GM12878 (cell line): ENCODE data around the gene RNU6-9. TPM values are rescaled to one million over a fixed set of nuclear protein-coding genes. Genes with fewer than 3 reads are reported as not detected.

ENCODE experiments used
- BHLHE40 ChIP-seq, 2 experiments: fragments of 450-650 bp in 1 of 2; IDR thresholded peaks; 2 replicates each; pipeline ENCODE4 v1.6.1; 2011 to 2017; ENCODE audit warnings: low read depth in 2 of 2, borderline replicate concordance in 1 of 2, improper control_type of control experiment in 1 of 2, low read length in 1 of 2, mild to moderate bottlenecking in 1 of 2
- CHD4 ChIP-seq: fragments of 200-600 bp; sonication (generic); IDR thresholded peaks from 2 replicates; pipeline ENCODE4 v1.6.1; 2016; ENCODE audit warnings: mild to moderate bottlenecking
- EP300 ChIP-seq, 2 experiments: fragments of 150-350 bp in 1 of 2; IDR thresholded peaks; 2 replicates each; pipeline ENCODE4 v1.6.1; 2011 to 2012; ENCODE audit warnings: low read depth in 2 of 2, low read length in 2 of 2, borderline replicate concordance in 1 of 2, improper control_type of control experiment in 1 of 2, inconsistent platforms in 1 of 2; ENCODE audit not compliant: control insufficient read depth in 1 of 2
- GABPA ChIP-seq: IDR thresholded peaks from 2 replicates; pipeline ENCODE4 v1.6.1; 2014; ENCODE audit warnings: antibody characterized with exemption, low read depth, mild to moderate bottlenecking, inconsistent platforms
- HCFC1 ChIP-seq: fragments of 150-350 bp; IDR thresholded peaks from 2 replicates; pipeline ENCODE4 v1.6.1; 2014; ENCODE audit warnings: low read length
- KDM1A ChIP-seq: fragments of 200-600 bp; sonication (generic); IDR thresholded peaks from 2 replicates; pipeline ENCODE4 v1.6.1; 2016; ENCODE audit warnings: borderline replicate concordance
- MEF2A ChIP-seq: IDR thresholded peaks from 2 replicates; pipeline ENCODE4 v1.6.1; 2011; ENCODE audit warnings: low read depth, mild to moderate bottlenecking, low read length, moderate library complexity; ENCODE audit not compliant: insufficient read depth
- NR2F1 ChIP-seq: fragments of 450-650 bp; conservative IDR thresholded peaks from 2 replicates; pipeline ENCODE4 v1.6.1; 2017; ENCODE audit warnings: mild to moderate bottlenecking
- NRF1 ChIP-seq: conservative IDR thresholded peaks from 2 replicates; pipeline ENCODE4 v1.6.1; 2011; ENCODE audit warnings: mild to moderate bottlenecking, low read depth, low read length, improper control_type of control experiment
- PML ChIP-seq: IDR thresholded peaks from 2 replicates; pipeline ENCODE4 v1.6.1; 2012; ENCODE audit warnings: low read length, inconsistent platforms
- POLR2A ChIP-seq: IDR thresholded peaks from 2 replicates; pipeline ENCODE4 v1.6.1; 2011; ENCODE audit warnings: low read depth, mild to moderate bottlenecking, low read length
- RUNX3 ChIP-seq: IDR thresholded peaks from 2 replicates; pipeline ENCODE4 v1.6.1; 2012; ENCODE audit warnings: low read length, inconsistent platforms
- SIX5 ChIP-seq: IDR thresholded peaks from 2 replicates; pipeline ENCODE4 v1.6.1; 2011; ENCODE audit warnings: mild to moderate bottlenecking, low read depth, low read length, moderate library complexity; ENCODE audit not compliant: severe bottlenecking
- SMARCA5 ChIP-seq: fragments of 450-650 bp; IDR thresholded peaks from 2 replicates; pipeline ENCODE4 v1.6.1; 2017; ENCODE audit warnings: mild to moderate bottlenecking
- SREBF2 ChIP-seq: IDR thresholded peaks from 2 replicates; pipeline ENCODE4 v1.6.1; 2012; ENCODE audit warnings: mild to moderate bottlenecking, low read length
- STAT3 ChIP-seq: IDR thresholded peaks from 2 replicates; pipeline ENCODE4 v1.6.1; 2011; ENCODE audit warnings: low read depth, low read length, improper control_type of control experiment
- TCF12 ChIP-seq: IDR thresholded peaks from 2 replicates; pipeline ENCODE4 v1.6.1; 2011; ENCODE audit warnings: low read depth, mild to moderate bottlenecking, low read length
- ZNF24 ChIP-seq: fragments of 450-650 bp; IDR thresholded peaks from 2 replicates; pipeline ENCODE4 v1.6.1; 2017; ENCODE audit warnings: antibody characterized with exemption, mild to moderate bottlenecking
- polyA plus RNA-seq, 11 experiments: library from polyadenylated mRNA; depleted of rRNA in 4 of 11; unstranded in 6 of 11; stranded (reverse) in 5 of 11; fragments of >200 nt; fragmentation: Nextera tagmentation in 4 of 11; fragmentation: Illumina TruSeq in 1 of 11; extraction: Ambion mirVana in 4 of 11; extraction: Trizol in 1 of 11; gene quantifications; 1 replicate in 1 of 11; 2 replicates in 10 of 11; pipeline versions ENCODE4 v1.2.1 to v1.2.3, GENCODE V29; 2011 to 2016; ENCODE audit warnings: inconsistent platforms in 2 of 11, missing spikeins in 2 of 11, low read depth in 1 of 11
- total RNA-seq, 4 experiments: library from RNA; depleted of rRNA in 3 of 4; stranded (reverse); fragments of >200 nt in 3 of 4; fragmentation: Illumina TruSeq in 1 of 4; extraction: Trizol in 1 of 4; gene quantifications; 2 replicates each; pipeline versions ENCODE4 v1.2.1 to v1.2.3, GENCODE V29; 2013 to 2021
- TF ChIP-seq, protein P1 (sequence below): IDR thresholded peaks from 2 replicates; pipeline ENCODE4 v1.6.1; 2012; ENCODE audit warnings: improper control_type of control experiment, low read depth, low read length; ENCODE audit not compliant: insufficient replicate concordance
- TF ChIP-seq, protein P2 (sequence below): IDR thresholded peaks from 2 replicates; pipeline ENCODE4 v1.6.1; 2012; ENCODE audit warnings: low read depth, low read length, improper control_type of control experiment
- TF ChIP-seq, protein P3 (sequence below): fragments of 450-650 bp; conservative IDR thresholded peaks from 2 replicates; pipeline ENCODE4 v1.6.1; 2017; ENCODE audit warnings: mild to moderate bottlenecking, moderate library complexity
- TF ChIP-seq, protein P4 (sequence below): IDR thresholded peaks from 2 replicates; pipeline ENCODE4 v1.6.1; 2011; ENCODE audit warnings: borderline replicate concordance, low read depth, mild to moderate bottlenecking, moderate library complexity, mixed read lengths, low read length; ENCODE audit not compliant: insufficient read depth; ENCODE audit errors: extremely low read length

RNU6-9 gene
- total and polyA plus RNA-seq, 10 of the 15 experiments (the other 5 are each of a cell fraction or from before 2014, with no cell fraction given), result not detected

DNA sequence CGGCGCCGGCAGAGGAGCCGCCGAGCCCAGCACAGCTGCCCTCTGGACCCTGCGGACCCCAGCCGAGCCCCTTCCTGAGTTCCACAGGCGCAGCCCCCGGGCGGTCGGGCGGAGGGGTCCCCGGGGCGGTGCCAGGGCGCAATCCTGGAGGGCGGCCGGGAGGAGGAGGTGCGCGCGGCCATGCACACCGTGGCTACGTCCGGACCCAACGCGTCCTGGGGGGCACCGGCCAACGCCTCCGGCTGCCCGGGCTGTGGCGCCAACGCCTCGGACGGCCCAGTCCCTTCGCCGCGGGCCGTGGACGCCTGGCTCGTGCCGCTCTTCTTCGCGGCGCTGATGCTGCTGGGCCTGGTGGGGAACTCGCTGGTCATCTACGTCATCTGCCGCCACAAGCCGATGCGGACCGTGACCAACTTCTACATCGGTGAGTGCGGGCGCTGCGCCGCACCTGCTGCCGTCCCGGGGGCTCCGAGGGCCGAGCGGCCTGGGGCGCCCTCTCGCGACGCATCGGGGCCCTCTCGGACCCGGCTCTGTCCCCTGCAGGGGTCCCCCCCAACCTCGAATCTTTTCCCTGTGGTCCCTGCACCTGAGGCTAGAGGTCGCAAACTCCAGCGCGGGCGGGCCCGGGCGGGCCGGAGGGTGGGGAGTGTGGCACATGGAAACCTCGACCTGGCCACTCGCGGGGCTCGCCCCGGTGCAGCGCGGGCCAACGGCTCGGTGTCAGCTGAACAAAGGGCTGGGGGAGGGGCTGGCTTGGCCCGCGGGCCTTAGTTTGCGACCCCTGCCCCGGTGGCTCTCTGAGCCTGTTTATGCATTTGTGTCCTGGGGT is 24.3 kb downstream of the RNU6-9 start, which contains the start of gene KISS1R (continued):
- TF ChIP-seq SREBF2, result no peak
- TF ChIP-seq, protein P1, sequence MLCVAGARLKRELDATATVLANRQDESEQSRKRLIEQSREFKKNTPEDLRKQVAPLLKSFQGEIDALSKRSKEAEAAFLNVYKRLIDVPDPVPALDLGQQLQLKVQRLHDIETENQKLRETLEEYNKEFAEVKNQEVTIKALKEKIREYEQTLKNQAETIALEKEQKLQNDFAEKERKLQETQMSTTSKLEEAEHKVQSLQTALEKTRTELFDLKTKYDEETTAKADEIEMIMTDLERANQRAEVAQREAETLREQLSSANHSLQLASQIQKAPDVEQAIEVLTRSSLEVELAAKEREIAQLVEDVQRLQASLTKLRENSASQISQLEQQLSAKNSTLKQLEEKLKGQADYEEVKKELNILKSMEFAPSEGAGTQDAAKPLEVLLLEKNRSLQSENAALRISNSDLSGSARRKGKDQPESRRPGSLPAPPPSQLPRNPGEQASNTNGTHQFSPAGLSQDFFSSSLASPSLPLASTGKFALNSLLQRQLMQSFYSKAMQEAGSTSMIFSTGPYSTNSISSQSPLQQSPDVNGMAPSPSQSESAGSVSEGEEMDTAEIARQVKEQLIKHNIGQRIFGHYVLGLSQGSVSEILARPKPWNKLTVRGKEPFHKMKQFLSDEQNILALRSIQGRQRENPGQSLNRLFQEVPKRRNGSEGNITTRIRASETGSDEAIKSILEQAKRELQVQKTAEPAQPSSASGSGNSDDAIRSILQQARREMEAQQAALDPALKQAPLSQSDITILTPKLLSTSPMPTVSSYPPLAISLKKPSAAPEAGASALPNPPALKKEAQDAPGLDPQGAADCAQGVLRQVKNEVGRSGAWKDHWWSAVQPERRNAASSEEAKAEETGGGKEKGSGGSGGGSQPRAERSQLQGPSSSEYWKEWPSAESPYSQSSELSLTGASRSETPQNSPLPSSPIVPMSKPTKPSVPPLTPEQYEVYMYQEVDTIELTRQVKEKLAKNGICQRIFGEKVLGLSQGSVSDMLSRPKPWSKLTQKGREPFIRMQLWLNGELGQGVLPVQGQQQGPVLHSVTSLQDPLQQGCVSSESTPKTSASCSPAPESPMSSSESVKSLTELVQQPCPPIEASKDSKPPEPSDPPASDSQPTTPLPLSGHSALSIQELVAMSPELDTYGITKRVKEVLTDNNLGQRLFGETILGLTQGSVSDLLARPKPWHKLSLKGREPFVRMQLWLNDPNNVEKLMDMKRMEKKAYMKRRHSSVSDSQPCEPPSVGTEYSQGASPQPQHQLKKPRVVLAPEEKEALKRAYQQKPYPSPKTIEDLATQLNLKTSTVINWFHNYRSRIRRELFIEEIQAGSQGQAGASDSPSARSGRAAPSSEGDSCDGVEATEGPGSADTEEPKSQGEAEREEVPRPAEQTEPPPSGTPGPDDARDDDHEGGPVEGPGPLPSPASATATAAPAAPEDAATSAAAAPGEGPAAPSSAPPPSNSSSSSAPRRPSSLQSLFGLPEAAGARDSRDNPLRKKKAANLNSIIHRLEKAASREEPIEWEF, result no peak
- no peak for TF ChIP-seq MEF2A
- TF ChIP-seq GABPA, result no peak
- no peak for TF ChIP-seq SIX5
- no peak for TF ChIP-seq CHD4
- TF ChIP-seq, protein P2, sequence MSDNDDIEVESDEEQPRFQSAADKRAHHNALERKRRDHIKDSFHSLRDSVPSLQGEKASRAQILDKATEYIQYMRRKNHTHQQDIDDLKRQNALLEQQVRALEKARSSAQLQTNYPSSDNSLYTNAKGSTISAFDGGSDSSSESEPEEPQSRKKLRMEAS, result 0 out of 2 replicates have a peak, but pooled peaks have one; percentile 32
- TF ChIP-seq BHLHE40 (IDR thresholded peaks at IDR 0.05; ENCODE audit: borderline replicate concordance in 1 of 2, low read depth in 2 of 2, low read length in 1 of 2), result peak; percentile 77 to 93; a peak in 3 of 4 replicates
- no peak for TF ChIP-seq STAT3
- peak; percentile 22; the same call in 1 of the 2 replicates for TF ChIP-seq NR2F1
- TF ChIP-seq PML, result no peak
- TF ChIP-seq SMARCA5, result peak; percentile 96
- TF ChIP-seq KDM1A, result no peak
- 0 out of 2 replicates have a peak, but pooled peaks have one; percentile 16 for TF ChIP-seq POLR2A
- no peak for TF ChIP-seq ZNF24
- peak; percentile 15; the same call in 1 of the 2 replicates for TF ChIP-seq RUNX3
- TF ChIP-seq EP300 (IDR thresholded peaks at IDR 0.05; ENCODE audit: borderline replicate concordance in 1 of 2, control insufficient read depth in 1 of 2, low read depth in 2 of 2, low read length in 2 of 2), result no peak
- no peak for TF ChIP-seq HCFC1
- TF ChIP-seq, protein P3, sequence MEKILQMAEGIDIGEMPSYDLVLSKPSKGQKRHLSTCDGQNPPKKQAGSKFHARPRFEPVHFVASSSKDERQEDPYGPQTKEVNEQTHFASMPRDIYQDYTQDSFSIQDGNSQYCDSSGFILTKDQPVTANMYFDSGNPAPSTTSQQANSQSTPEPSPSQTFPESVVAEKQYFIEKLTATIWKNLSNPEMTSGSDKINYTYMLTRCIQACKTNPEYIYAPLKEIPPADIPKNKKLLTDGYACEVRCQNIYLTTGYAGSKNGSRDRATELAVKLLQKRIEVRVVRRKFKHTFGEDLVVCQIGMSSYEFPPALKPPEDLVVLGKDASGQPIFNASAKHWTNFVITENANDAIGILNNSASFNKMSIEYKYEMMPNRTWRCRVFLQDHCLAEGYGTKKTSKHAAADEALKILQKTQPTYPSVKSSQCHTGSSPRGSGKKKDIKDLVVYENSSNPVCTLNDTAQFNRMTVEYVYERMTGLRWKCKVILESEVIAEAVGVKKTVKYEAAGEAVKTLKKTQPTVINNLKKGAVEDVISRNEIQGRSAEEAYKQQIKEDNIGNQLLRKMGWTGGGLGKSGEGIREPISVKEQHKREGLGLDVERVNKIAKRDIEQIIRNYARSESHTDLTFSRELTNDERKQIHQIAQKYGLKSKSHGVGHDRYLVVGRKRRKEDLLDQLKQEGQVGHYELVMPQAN, result peak; percentile 47; the same call in 1 of the 2 replicates
- no peak for TF ChIP-seq NRF1
- TF ChIP-seq, protein P4, sequence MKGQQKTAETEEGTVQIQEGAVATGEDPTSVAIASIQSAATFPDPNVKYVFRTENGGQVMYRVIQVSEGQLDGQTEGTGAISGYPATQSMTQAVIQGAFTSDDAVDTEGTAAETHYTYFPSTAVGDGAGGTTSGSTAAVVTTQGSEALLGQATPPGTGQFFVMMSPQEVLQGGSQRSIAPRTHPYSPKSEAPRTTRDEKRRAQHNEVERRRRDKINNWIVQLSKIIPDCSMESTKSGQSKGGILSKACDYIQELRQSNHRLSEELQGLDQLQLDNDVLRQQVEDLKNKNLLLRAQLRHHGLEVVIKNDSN, result no peak
- peak; percentile 70; the same call in 1 of the 2 replicates for TF ChIP-seq TCF12
